NCI-H1436 (cell line): ENCODE data around the gene PRICKLE1.

Source experiments
- DNase-seq: peaks from one replicate; lab custom pipeline; 2025; lab: John Stamatoyannopoulos, UW

PRICKLE1 gene

GRCh38 chr12:42490261-42490842, 99.2 kb downstream of the PRICKLE1 start:
- DNase-seq: no peak

DNA sequence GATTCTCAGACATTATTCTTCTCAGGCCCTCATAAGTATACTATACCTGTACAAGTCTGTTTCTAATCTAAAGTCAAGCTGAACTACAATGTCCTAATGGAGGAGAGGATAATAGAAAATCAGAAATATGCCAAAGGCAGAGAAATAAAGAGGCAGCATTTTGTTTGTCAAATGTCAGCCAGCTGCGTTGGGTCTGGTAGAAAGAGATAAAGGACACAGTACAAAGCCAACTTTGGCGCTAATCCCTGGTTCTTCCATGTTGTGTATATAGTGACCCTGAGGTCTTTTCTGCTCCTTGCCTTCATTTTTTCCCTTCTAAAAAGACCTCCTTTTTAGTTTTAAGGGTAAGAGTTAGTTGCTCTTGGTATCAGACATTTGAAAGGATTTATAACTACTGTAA, 103.1 kb downstream of the PRICKLE1 start:
- no peak for DNase-seq

- DNase-seq: no peak
Observed at GRCh38 chr12:42485823-42486222, 103.7 kb downstream of the PRICKLE1 start.

DNA sequence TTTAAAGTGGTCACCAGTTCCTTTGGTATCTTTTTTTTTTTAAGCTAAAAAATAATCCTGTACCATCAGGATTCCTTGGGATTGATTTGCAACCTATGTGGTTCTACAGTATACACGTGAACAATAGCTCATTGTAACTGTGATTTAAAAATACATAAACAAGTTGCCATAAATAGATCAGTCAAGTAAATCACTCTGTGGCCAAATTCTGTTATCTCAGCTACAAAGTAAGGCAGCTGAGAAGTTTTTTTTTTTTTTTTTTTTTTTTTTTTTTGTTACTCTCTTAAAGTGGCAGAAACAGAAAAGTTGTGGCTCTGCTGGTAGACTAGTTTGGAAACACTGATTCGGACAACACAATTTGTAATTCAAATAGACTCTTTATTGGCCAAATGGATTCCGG, 104.5 kb downstream of the PRICKLE1 start:
- no peak for DNase-seq

DNA sequence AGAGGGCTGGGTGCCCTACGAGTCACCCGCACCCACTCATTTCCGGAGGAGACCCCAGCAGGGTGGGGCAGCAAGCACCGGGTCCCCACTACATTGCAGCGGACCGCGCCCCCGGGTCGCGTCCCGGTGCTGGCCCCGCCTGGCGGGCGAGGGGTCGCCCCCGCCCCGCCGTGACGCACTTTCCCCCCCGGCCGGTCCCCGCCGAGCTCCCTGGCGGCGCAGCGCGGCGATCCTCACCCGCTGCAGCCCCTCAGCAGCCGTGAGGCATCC, 106.1 kb downstream of the PRICKLE1 start:
- no peak for DNase-seq

- DNase-seq: peak; percentile 38
Observed at GRCh38 chr12:42482748-42483520, 106.6 kb downstream of the PRICKLE1 start.

- no peak for DNase-seq
Observed at GRCh38 chr12:42482041-42482747, 107.4 kb downstream of the PRICKLE1 start.

DNA sequence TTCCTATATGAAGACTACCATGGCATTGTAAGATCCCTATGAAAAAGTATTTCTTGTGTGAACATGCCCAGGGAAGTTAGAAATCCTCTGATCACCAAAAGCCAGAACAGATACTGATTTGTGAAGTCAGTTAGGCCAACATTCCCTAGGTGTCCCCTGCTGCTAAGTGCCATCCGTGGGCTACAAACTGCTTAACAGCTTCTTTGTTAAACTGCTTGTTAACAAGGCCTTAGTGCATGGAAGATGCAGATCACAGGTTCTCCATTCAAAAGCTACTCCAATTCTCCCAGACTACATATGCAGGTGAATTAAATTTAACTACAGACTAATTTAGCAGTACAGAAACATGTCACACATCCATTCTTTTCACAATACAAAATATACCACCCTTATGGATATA, 108.2 kb downstream of the PRICKLE1 start:
- no peak for DNase-seq

DNA sequence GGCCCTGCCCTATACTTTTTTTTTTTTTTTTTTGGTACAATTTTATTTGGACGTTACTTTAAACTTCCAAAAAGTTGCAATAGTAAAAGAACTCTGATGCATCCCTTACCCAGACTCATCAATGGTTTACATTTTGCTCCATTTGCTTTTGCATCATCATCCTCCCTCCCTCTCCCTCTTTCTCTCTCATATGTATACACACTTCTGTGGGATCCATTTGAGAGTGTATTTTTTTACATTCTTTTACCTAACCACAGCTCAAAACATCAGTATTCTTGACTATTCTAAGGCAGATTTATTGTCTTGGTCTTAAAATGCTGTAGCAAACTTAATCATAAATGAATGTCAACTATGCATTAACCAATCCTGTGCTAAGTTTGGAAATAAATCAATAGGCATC, 111.6 kb downstream of the PRICKLE1 start:
- no peak for DNase-seq

DNA sequence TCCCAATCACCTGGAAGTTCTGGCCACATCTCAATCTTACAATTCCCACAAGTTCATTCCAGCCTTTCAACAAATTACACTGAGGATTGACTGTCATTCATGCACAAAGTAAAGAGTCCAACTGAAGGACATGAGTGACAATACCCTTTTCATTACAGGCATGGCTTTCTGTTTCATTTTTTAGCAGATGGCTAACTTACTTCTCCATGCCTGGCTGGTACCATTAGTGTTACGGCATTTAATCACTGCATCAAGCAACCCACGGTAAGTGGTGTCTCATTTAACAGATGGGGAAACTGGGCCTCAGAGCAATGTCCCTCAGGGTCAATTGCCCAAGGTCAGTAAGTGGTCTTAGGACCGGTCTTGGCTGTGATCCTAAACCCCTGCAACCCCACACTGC, 114.4 kb downstream of the PRICKLE1 start:
- no peak for DNase-seq

DNA sequence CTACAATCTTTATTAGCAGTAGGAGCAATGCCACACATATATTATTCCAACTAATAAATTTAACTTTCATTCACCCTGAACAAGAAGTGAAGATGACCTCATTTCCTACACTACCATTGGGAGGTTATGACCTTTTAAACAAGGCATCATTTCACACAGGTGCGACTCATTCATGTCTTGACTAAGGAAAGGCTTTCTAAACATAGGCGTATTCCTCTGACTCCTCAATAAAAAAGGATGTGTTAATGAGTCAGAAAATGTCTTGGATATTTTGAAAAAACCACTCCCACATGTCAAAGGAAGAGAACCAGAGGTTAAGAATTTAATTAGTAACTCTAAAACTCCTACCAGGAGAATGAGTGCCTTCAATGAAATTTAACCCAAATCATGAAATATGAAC, 115.2 kb downstream of the PRICKLE1 start:
- DNase-seq: no peak

DNA sequence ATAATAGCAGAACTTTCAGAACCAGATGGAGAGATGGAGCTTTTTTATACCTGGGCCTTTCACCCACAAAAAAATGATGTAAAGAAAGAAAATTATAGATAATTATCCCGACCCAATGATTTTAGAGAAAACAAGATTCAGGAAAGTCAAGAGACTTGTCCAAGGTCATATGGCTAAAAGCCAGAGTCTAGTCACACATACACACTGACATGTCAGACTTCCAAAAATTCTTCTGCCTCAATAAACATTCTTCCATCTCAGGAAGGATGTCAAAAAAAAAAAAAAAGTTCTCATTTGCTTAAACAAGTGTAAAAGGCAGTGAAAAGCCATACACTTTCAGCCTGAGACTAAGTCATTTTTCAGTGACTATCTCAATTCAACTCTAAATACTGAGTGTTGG, 116.0 kb downstream of the PRICKLE1 start:
- DNase-seq: no peak

GRCh38 chr12:42473130-42473529, 116.4 kb downstream of the PRICKLE1 start:
- DNase-seq: no peak

GRCh38 chr12:42472376-42472775, 117.2 kb downstream of the PRICKLE1 start:
- DNase-seq: no peak

DNA sequence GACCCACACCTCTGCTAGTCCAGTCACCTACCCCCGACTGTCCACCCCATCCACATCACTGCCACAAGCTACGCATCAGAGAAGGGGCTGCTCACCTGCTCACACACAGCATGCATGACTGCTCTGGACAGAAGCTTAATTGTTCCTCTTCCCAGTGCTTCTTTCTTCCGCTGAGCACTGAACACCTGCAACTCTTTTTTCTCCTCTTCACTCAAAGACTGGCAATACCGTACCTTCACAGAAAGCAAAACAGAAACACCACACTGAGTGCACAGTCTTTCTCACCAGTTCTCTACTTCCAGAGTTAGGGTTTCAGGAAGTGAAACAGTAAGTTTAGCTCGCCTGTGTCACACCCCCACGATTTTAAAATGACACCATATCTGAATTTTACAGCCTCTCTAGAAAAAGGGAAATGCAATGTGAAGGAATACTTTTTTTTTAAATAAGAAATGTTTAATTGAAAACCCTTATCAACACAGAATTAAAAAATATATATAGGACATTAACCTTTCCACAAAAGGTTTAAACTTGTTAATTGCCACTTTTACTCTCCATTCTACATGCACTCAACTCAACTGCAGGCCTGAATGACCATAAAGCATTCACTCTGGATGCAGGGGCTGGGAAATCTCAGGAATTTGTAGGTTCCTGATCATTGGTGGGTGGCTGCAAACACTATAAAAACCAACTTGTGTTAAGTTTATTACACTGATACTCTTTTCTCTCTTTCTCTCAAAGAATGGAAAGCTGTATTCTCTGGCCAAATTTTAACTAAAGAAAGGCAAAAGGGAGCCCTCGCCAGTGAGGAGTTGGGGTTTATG, 120.0 kb downstream of the PRICKLE1 start:
- DNase-seq: no peak

DNA sequence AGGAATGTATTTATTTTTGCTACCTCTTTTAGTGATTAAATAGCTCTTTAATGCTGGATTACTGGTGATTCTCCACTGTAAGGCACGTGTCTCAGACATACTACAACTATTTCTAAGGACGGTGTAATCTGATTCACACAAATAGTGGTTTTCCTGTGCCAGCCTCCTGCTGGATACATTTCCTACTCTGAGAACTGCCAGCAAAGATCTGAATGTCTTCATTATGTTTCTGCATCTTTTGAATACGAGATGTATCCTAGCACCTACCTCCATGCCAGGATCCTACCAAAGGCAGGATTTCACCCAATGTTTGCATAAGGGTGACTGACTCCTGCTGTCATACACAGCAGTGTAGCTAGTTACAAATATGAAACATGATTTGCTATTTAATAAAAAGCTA, 120.6 kb downstream of the PRICKLE1 start:
- DNase-seq: no peak

DNA sequence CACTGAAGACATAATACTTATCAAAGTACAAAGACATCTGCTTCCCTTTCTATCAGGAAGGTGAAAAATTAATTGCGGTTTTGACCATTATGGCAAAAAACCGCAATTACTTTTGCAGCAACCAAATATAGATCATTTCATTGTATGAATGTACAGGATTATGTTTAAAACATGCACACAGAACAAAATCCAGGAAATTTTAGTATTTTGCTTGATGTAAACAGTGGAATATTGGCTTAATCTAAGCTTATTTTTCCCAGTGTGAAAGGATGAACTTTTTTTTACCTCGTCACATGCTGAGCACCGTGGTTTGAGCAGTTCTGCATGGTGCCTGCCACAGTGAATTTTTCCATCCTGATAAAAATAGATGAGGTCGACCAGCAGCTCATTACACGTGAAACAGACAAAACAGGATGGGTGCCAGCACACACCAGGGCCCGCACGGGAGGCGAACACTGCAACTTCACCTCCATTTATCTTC, 121.2 kb downstream of the PRICKLE1 start:
- DNase-seq: no peak

GRCh38 chr12:42463671-42464070, 125.9 kb downstream of the PRICKLE1 start:
- no peak for DNase-seq

DNA sequence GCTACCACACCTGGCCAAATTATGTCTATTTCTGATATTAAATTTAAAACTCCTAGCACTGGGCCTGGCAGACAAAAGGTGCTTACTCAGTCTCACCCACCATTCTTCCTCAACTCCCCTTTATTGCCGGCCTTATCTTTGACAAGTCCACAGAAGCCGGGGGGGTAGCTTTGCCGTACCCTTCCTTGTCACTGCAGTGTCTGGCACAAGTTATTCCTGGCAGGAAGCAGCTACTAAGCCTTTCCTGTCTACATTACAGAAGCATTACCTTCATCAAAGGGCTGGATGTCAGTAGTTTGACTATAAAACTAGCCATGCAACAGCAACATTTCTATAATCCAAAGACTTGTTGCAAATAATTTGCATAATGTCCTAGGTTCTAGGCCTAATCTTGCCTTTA, 127.1 kb downstream of the PRICKLE1 start:
- no peak for DNase-seq

DNA sequence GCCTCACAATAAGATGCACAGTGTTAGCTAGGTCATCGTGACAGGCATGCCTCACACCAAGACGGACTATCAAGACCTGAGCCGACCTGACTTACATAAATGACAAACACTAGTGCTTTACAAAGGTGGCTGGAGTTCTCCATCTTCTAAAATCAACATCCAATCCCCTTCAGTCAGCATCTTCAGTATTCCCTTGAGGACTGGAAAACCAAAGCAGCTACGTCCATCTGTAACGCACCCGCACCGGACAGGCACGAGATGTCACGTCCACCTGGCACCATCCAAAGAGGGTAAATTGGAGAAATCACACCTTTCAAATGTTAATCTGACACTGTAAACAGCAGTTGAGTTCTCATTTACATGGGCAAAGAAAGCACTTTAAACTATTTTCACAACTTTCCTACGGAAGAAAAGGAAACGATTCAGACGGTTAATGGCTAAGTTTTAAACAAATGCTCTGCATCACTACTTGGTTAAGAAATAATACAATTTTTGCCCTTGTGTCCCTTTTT, 130.2 kb downstream of the PRICKLE1 start:
- DNase-seq: no peak

DNA sequence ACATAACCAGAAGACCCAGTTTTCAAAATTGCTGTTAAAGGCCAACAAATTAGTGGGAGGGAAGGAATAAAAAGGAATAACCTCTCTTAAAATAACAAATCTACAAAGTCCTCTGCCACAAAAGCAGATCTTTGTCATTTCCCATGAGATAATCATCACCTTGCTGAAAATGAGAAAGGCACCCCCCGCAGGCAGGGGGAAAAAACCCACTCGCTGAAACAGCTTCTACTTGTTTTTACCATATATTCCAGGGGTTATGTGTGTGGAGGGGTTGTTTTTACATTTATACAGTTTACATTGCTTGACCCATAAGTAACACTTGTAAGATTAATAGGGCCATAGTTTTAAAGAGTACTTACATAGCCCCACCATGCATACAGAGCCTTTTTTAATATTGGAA, 131.0 kb downstream of the PRICKLE1 start:
- no peak for DNase-seq

DNA sequence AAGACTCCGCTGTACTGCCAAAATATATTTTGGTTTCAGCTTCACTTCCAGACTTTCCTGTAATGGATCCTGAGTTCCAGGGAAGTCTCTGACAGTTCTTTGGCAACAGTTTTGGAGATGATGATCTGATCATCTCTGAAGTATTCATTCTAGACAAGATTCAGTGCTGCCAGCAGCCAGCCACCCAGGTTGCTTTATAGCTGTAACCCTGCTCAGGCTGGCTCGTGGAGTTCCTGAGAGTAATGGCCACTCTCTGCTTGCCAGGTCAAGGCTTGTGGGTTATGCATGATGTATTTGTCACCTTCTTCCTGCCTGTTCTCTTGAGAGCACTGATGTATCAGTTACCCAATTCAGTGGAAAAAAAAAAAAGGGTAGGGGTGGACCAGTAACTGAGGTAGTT, 139.3 kb downstream of the PRICKLE1 start:
- DNase-seq: no peak
